Measurements from ENCODE around the gene REXO5.

- TF ChIP-seq MAX (IDR thresholded peaks at IDR 0.05; ENCODE audit: low read depth, low read length) (peak; percentile 29; the same call in 1 of the 2 replicates), POLR2A (IDR thresholded peaks at IDR 0.05; ENCODE audit: extremely low read depth, insufficient read length) (no peak)
These were observed 16.4 kb downstream of the REXO5 start for GRCh38 chr16:20822521-20823325.
